ENCODE measurements around the gene DLG2. TPM values are rescaled to one million over a fixed set of nuclear protein-coding genes. Genes with fewer than 3 reads are reported as not detected.

Gene DLG2
- total RNA-seq, 1 experiment from 2014 or later, result 2.7 TPM

DNA sequence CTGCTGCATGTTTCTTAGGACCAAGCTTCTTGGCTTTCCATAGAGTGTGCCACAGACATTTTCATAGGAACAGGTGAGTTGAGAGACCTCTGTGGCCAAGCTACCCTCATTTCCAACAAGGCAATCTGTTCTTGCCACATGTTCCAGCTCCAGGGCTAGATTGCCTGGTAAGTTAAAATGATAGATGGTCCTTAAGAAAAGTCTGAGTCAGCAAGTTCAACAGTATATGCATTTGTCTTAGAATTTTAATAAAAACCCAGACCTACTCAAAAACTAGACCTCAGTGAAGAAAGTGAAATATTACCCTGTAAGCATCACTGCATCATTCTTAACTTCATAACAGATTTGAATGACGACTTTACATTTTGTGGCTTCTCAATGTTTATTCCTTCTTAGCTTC lies 1123.6 kb downstream of the DLG2 start:
- Histone ChIP-seq H3K4me1 (ENCODE audit: low read length) (no peaks in the 10 kb centered on the region), H3K36me3 (ENCODE audit: insufficient read depth, low read length) (no peaks in the 10 kb centered on the region), H2AFZ (ENCODE audit: low read length) (no peak overlapping the region), H3K4me3 (ENCODE audit: low read length) (no peak overlapping the region), H3K4me2 (ENCODE audit: low read depth, low read length, poor library complexity, severe bottlenecking) (no peak overlapping the region), H3K9ac (ENCODE audit: low read length) (no peak overlapping the region), H3K27me3 (ENCODE audit: low read length) (no peaks in the 10 kb centered on the region), H3K79me2 (ENCODE audit: low read length) (no peaks in the 10 kb centered on the region), H3K9me3 (ENCODE audit: low read length) (no peaks in the 10 kb centered on the region), H4K20me1 (ENCODE audit: insufficient read depth, low read depth, low read length) (no peaks in the 10 kb centered on the region), H3K9me2 (replicated peaks; ENCODE audit: insufficient read depth, low read length) (no peaks in the 10 kb centered on the region), H3K27ac (ENCODE audit: low read length) (no peak overlapping the region)
- no peak for DNase-seq

DNA sequence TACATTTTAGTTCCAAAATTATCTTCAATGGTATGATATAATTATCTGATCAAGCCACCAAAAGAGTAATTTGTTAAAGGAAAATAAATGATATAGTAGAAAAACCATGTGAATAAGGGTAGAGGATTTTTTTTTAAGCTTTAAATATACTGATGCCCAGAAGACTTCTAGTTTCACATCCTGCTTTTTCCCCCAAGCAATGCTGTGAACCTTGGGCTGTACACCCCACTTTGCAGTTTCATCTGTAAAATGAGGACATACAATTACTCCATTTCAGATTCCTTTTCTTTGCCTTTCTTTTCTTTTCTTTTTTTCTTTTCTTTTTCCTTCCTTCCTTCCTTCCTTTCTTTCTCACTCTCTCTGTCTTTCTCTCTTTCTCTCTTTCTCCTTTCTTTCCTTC lies 1125.4 kb downstream of the DLG2 start:
- H3K9me2 ChIP-seq (replicated peaks; ENCODE audit: insufficient read depth, low read length), result no peaks in the 10 kb centered on the region
- no peak overlapping the region for H3K9ac ChIP-seq (ENCODE audit: low read length)
- no peak overlapping the region for H3K27ac ChIP-seq (ENCODE audit: low read length)
- no peaks in the 10 kb centered on the region for H3K4me1 ChIP-seq (ENCODE audit: low read length)
- no peak overlapping the region for H2AFZ ChIP-seq (ENCODE audit: low read length)
- no peaks in the 10 kb centered on the region for H3K27me3 ChIP-seq (ENCODE audit: low read length)
- no peaks in the 10 kb centered on the region for H4K20me1 ChIP-seq (ENCODE audit: insufficient read depth, low read depth, low read length)
- no peak overlapping the region for H3K4me2 ChIP-seq (ENCODE audit: low read depth, low read length, poor library complexity, severe bottlenecking)
- DNase-seq, result peak; percentile 54
- no peaks in the 10 kb centered on the region for H3K36me3 ChIP-seq (ENCODE audit: insufficient read depth, low read length)
- no peaks in the 10 kb centered on the region for H3K79me2 ChIP-seq (ENCODE audit: low read length)
- no peaks in the 10 kb centered on the region for H3K9me3 ChIP-seq (ENCODE audit: low read length)
- H3K4me3 ChIP-seq (ENCODE audit: low read length), result no peak overlapping the region

DNA sequence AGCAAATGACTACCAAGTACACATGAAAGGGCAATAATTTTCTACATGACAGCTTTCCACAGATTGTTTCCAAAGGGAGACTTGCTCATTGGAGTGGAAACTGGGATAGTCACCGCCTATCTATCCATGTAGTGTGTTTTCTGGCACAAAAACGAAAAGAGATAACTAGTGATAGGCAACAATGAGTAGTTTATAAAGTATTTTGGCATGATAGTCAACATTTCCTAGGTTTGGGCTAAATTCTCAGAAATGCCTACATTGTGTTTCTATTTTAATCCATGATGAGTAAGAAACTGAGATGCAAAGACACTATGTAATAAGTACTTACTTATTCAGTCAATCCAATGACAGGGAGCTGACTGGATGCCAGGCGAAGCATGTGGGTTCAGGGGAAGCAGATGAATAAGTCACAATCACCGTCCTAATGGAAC lies 1129.1 kb downstream of the DLG2 start:
- no peak overlapping the region for H2AFZ ChIP-seq (ENCODE audit: low read length)
- no peaks in the 10 kb centered on the region for H4K20me1 ChIP-seq (ENCODE audit: insufficient read depth, low read depth, low read length)
- H3K9me3 ChIP-seq (ENCODE audit: low read length), result no peaks in the 10 kb centered on the region
- H3K9ac ChIP-seq (ENCODE audit: low read length), result no peak overlapping the region
- H3K4me2 ChIP-seq (ENCODE audit: low read depth, low read length, poor library complexity, severe bottlenecking), result no peak overlapping the region
- H3K4me1 ChIP-seq (ENCODE audit: low read length), result no peaks in the 10 kb centered on the region
- H3K27ac ChIP-seq (ENCODE audit: low read length), result no peak overlapping the region
- DNase-seq, result no peak
- no peaks in the 10 kb centered on the region for H3K36me3 ChIP-seq (ENCODE audit: insufficient read depth, low read length)
- no peaks in the 10 kb centered on the region for H3K27me3 ChIP-seq (ENCODE audit: low read length)
- H3K79me2 ChIP-seq (ENCODE audit: low read length), result no peaks in the 10 kb centered on the region
- no peaks in the 10 kb centered on the region for H3K9me2 ChIP-seq (replicated peaks; ENCODE audit: insufficient read depth, low read length)
- no peak overlapping the region for H3K4me3 ChIP-seq (ENCODE audit: low read length)

DNA sequence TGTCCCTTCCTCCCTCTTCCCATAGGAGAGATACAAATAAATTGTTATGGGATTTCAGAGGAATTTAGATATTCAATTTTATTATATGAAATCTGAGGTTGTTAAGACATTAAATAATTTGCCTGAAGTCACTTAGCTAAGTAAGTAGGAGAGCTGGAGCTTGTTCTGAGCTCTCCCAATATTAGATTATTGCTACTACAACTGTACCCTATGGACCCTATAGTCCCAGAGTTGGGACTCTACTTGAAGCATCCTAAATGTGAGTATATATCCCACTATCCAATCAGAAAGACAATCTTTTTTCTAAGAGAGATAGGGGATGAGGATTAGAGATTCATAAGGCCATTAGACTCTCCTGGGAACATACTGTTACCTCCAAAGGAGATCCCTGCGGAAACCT lies 1130.0 kb downstream of the DLG2 start:
- DNase-seq, result no peak
- Histone ChIP-seq H3K27me3 (ENCODE audit: low read length) (no peaks in the 10 kb centered on the region), H3K27ac (ENCODE audit: low read length) (no peak overlapping the region)

DNA sequence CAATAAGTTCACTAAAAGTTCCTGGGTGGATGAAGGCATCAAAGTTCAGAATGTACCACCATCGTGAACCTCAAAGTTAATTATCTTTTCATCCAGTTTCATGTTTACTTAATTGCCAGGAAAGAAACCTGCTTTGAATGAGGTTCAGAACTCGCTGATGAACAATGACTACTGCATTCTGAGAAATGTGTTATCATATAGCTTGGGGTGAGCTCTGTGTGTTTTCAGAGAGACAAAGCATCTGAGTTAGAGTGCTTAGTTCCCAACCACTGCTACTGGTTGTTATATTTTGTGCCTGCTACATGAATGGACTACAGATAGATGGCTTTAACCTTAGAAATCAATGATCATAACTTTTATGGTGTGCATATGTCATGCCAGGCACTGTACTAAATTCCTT lies 1131.0 kb downstream of the DLG2 start:
- no peak overlapping the region for H2AFZ ChIP-seq (ENCODE audit: low read length)
- H3K27me3 ChIP-seq (ENCODE audit: low read length), result no peaks in the 10 kb centered on the region
- no peaks in the 10 kb centered on the region for H3K9me2 ChIP-seq (replicated peaks; ENCODE audit: insufficient read depth, low read length)
- no peaks in the 10 kb centered on the region for H3K36me3 ChIP-seq (ENCODE audit: insufficient read depth, low read length)
- H3K27ac ChIP-seq (ENCODE audit: low read length), result no peak overlapping the region
- no peak overlapping the region for H3K4me2 ChIP-seq (ENCODE audit: low read depth, low read length, poor library complexity, severe bottlenecking)
- no peaks in the 10 kb centered on the region for H3K4me1 ChIP-seq (ENCODE audit: low read length)
- DNase-seq, result no peak
- no peaks in the 10 kb centered on the region for H3K9me3 ChIP-seq (ENCODE audit: low read length)
- H3K9ac ChIP-seq (ENCODE audit: low read length), result no peak overlapping the region
- no peaks in the 10 kb centered on the region for H3K79me2 ChIP-seq (ENCODE audit: low read length)
- H3K4me3 ChIP-seq (ENCODE audit: low read length), result no peak overlapping the region
- no peaks in the 10 kb centered on the region for H4K20me1 ChIP-seq (ENCODE audit: insufficient read depth, low read depth, low read length)

More for the DNA sequence above, 1130.0 kb downstream of the DLG2 start:
- H3K4me1 ChIP-seq (ENCODE audit: low read length), result no peaks in the 10 kb centered on the region
- H3K9me3 ChIP-seq (ENCODE audit: low read length), result no peaks in the 10 kb centered on the region
- no peak overlapping the region for H3K9ac ChIP-seq (ENCODE audit: low read length)
- H3K4me2 ChIP-seq (ENCODE audit: low read depth, low read length, poor library complexity, severe bottlenecking), result no peak overlapping the region
- H3K36me3 ChIP-seq (ENCODE audit: insufficient read depth, low read length), result no peaks in the 10 kb centered on the region
- H2AFZ ChIP-seq (ENCODE audit: low read length), result no peak overlapping the region
- no peaks in the 10 kb centered on the region for H4K20me1 ChIP-seq (ENCODE audit: insufficient read depth, low read depth, low read length)
- H3K79me2 ChIP-seq (ENCODE audit: low read length), result no peaks in the 10 kb centered on the region
- no peak overlapping the region for H3K4me3 ChIP-seq (ENCODE audit: low read length)
- H3K9me2 ChIP-seq (replicated peaks; ENCODE audit: insufficient read depth, low read length), result no peaks in the 10 kb centered on the region

DNA sequence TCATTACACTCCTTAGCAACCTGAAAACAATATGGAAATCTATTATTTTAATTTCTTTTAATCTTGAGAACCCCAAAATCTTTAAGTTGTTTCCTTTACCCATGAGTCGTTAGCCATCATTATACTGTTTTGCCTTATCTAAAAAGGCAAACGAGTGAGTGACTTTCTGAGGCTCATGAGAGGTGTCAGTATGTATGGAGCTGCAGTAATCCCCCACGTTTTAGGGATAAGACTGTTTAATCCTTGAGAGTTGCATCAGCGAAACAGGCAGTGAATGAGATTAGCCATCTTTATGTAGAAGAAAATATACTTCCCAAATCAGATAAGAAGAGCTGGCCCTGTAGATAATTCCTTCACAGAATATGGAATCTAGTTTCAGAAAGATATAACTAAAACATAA lies 1147.0 kb downstream of the DLG2 start:
- H2AFZ ChIP-seq (ENCODE audit: low read length), result no peak overlapping the region
- H3K79me2 ChIP-seq (ENCODE audit: low read length), result no peaks in the 10 kb centered on the region
- H3K9me3 ChIP-seq (ENCODE audit: low read length), result no peaks in the 10 kb centered on the region
- H3K9ac ChIP-seq (ENCODE audit: low read length), result no peak overlapping the region
- H3K27ac ChIP-seq (ENCODE audit: low read length), result no peak overlapping the region
- H4K20me1 ChIP-seq (ENCODE audit: insufficient read depth, low read depth, low read length), result no peaks in the 10 kb centered on the region
- no peaks in the 10 kb centered on the region for H3K36me3 ChIP-seq (ENCODE audit: insufficient read depth, low read length)
- no peak overlapping the region for H3K4me2 ChIP-seq (ENCODE audit: low read depth, low read length, poor library complexity, severe bottlenecking)
- no peaks in the 10 kb centered on the region for H3K27me3 ChIP-seq (ENCODE audit: low read length)
- no peak for DNase-seq
- no peaks in the 10 kb centered on the region for H3K4me1 ChIP-seq (ENCODE audit: low read length)
- H3K9me2 ChIP-seq (replicated peaks; ENCODE audit: insufficient read depth, low read length), result no peaks in the 10 kb centered on the region; the same call in 1 of the 2 replicates
- no peak overlapping the region for H3K4me3 ChIP-seq (ENCODE audit: low read length)

DNA sequence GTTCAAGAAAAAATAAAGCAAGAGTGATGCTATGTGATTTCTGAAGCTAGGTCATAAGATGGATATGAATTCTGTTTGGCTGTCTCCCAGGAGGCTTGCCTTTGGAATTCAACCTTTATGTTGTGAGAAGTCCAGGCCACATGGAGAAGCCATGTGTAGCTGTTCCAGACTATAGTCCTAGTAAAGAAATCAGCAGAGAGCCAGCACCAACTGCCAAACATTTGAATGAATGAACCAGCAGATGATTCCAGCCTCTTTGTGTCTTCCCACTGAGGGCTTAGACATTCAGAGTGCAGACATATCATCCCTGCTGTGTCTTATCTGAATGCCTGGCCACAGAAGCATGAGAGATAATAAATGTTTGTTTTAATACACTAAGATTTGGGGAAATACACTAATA lies 1150.6 kb downstream of the DLG2 start:
- no peaks in the 10 kb centered on the region for H3K36me3 ChIP-seq (ENCODE audit: insufficient read depth, low read length)
- H3K27me3 ChIP-seq (ENCODE audit: low read length), result no peaks in the 10 kb centered on the region
- no peaks in the 10 kb centered on the region for H3K4me1 ChIP-seq (ENCODE audit: low read length)
- H4K20me1 ChIP-seq (ENCODE audit: insufficient read depth, low read depth, low read length), result no peaks in the 10 kb centered on the region
- no peaks in the 10 kb centered on the region for H3K9me2 ChIP-seq (replicated peaks; ENCODE audit: insufficient read depth, low read length)
- H3K9ac ChIP-seq (ENCODE audit: low read length), result no peak overlapping the region
- H3K4me3 ChIP-seq (ENCODE audit: low read length), result no peak overlapping the region
- H3K9me3 ChIP-seq (ENCODE audit: low read length), result no peaks in the 10 kb centered on the region
- no peak for DNase-seq
- no peak overlapping the region for H3K27ac ChIP-seq (ENCODE audit: low read length)
- no peak overlapping the region for H2AFZ ChIP-seq (ENCODE audit: low read length)
- no peak overlapping the region for H3K4me2 ChIP-seq (ENCODE audit: low read depth, low read length, poor library complexity, severe bottlenecking)
- no peaks in the 10 kb centered on the region for H3K79me2 ChIP-seq (ENCODE audit: low read length)

DNA sequence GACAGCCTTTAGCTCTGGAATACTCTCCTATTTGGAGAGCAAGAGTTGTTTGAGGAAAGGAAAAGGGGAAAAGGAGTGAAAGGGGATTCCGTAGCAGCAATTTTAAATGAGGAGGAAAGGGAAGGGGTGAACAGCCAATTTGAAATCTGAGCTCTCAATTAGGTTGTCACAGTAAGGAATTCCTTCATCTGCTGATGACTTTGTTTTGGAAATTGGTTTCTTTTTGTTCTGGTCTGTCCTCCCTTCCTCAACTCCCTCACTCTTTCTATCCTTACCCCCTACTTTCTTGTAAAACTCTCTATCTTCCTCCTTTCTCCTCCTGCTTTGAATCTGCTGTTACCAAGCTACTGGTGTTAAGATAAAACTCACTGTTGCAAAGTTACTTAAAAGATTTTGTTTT lies 1155.6 kb downstream of the DLG2 start:
- no peak for DNase-seq
- H3K9me2 ChIP-seq (replicated peaks; ENCODE audit: insufficient read depth, low read length), result no peaks in the 10 kb centered on the region
- no peaks in the 10 kb centered on the region for H3K27me3 ChIP-seq (ENCODE audit: low read length)
- no peak overlapping the region for H3K4me3 ChIP-seq (ENCODE audit: low read length)
- H3K27ac ChIP-seq (ENCODE audit: low read length), result no peak overlapping the region
- no peak overlapping the region for H3K9ac ChIP-seq (ENCODE audit: low read length)
- no peak overlapping the region for H3K4me2 ChIP-seq (ENCODE audit: low read depth, low read length, poor library complexity, severe bottlenecking)
- H4K20me1 ChIP-seq (ENCODE audit: insufficient read depth, low read depth, low read length), result no peaks in the 10 kb centered on the region
- H3K4me1 ChIP-seq (ENCODE audit: low read length), result no peaks in the 10 kb centered on the region
- no peaks in the 10 kb centered on the region for H3K79me2 ChIP-seq (ENCODE audit: low read length)
- H3K36me3 ChIP-seq (ENCODE audit: insufficient read depth, low read length), result no peaks in the 10 kb centered on the region
- H2AFZ ChIP-seq (ENCODE audit: low read length), result no peak overlapping the region
- no peaks in the 10 kb centered on the region for H3K9me3 ChIP-seq (ENCODE audit: low read length)

DNA sequence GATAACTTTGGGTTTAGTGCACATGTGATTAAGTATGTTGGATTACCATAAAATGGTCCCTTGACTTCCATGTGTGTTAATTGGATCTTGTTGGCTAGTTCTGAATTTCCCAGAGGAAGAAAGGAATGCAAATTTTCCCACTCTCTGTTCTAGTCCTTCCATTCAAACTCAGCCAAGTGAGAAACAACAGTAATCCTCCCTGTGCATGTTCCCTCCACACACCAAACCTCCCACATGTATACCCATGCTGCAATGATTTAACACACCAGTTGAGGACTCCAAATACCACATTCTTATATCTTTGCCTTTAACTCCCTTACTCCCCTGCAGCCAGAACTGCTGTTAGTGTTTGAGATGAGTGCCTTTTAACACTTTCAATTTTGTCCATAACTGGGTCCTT lies 1158.9 kb downstream of the DLG2 start:
- Histone ChIP-seq H3K27me3 (ENCODE audit: low read length) (no peaks in the 10 kb centered on the region), H3K4me1 (ENCODE audit: low read length) (no peaks in the 10 kb centered on the region), H3K4me3 (ENCODE audit: low read length) (no peak overlapping the region), H2AFZ (ENCODE audit: low read length) (no peak overlapping the region), H3K4me2 (ENCODE audit: low read depth, low read length, poor library complexity, severe bottlenecking) (no peak overlapping the region), H3K9ac (ENCODE audit: low read length) (no peak overlapping the region), H3K9me2 (replicated peaks; ENCODE audit: insufficient read depth, low read length) (no peaks in the 10 kb centered on the region), H4K20me1 (ENCODE audit: insufficient read depth, low read depth, low read length) (no peaks in the 10 kb centered on the region), H3K9me3 (ENCODE audit: low read length) (no peaks in the 10 kb centered on the region), H3K27ac (ENCODE audit: low read length) (no peak overlapping the region), H3K36me3 (ENCODE audit: insufficient read depth, low read length) (no peaks in the 10 kb centered on the region), H3K79me2 (ENCODE audit: low read length) (no peaks in the 10 kb centered on the region)
- no peak for DNase-seq

Measured in Karpas-422 (cell line).